ENCODE results near the gene AANAT. TPM values are rescaled to one million over a fixed set of nuclear protein-coding genes. Genes with fewer than 3 reads are reported as not detected.

Gene AANAT
- total RNA-seq, 1 experiment from 2014 or later: not detected

DNA sequence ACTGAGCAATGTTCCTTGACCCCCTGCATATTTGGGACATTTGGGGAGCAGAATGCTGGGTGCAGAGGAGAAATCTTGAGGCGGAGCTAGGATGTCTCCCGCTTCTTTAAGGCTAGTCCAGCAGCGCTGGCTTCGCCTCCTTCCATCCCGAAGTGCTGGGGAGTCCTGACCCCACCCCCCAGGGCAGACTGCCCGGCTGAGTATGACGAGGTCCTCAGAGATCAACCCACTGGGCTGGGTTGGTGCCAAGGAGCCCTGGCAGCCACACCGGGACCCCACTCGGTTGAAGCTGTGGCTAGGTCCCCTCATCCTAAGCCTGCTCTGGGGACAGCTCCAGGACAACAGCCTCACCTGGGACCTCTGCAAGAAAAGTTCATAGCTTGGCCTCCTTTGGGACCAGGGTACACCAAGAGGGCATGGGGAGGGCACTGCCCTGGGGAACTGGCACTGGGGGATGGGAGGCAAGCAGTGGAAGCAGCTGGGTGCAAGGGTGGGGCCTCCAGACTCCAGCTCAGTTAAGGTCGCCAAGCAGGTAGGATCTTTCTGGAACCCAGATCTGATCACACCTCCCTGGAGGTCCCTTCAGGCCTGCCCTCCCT, 22.8 kb downstream of the AANAT start:
- no peak for DNase-seq (ENCODE audit: low read depth)

GRCh38 chr17:76491271-76492122, 24.1 kb downstream of the AANAT start:
- DNase-seq (ENCODE audit: low read depth): no peak

GRCh38 chr17:76492123-76492988, 25.0 kb downstream of the AANAT start:
- DNase-seq (ENCODE audit: low read depth): no peak

DNA sequence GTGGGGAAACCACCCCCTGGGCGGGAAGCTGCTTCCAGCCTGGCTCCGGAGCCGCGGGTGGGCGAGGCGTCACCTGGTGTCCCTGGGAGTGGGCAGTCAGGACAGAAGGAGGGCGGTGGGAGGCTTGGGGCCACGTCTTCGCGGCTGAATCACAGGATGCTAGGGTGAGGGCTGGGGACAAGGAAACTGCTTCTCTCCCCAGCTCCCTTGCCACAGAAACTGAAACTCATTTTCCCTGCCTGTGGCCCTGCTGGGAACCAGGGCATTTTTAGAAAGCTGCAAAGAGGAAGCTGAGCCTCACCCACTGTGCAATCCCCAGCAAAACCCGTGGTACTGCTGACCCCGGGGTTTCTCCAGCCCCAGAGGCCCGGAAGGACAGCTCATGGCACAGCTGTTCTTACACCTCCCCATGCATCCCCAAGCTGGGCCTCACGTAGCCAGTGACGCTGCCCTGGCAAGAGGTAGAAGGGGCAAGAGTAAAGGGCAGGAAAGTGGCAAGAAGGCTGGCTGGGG, 25.6 kb downstream of the AANAT start:
- peak; percentile 83 for DNase-seq (ENCODE audit: low read depth)

DNA sequence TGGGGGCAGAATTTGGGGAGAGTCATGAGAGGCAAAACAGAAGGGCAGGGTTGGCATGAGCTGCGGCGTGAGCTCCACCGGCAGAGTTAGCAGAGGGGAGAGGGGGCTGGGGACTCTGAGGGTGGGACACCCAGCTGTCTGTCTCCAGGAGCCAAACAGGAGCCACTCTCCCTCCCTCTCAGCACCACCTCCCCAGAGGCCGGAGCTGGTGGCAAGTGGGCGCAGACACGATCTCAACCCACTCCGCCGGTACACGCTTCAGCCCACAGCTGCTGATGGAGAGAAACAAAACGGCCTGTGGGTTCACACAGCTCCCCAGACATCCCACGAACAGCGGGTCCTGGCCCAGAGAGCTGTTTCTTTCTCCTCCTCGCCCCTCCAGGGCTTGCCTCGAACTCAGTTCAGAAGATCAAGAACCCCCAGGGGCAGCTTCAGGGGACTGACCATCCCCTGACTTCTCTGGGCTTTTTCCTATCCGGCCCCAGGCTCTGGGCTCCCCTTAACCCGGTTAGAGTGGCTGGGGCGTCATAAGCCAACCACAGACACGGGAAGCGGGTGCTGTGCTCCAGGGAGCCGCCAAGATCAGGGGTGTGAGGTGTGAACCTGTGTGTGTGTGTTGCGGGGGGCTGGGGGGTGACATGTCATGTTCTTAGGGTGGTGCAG, 26.2 kb downstream of the AANAT start:
- no peak for DNase-seq (ENCODE audit: low read depth)

GRCh38 chr17:76495663-76496400, 28.4 kb downstream of the AANAT start:
- DNase-seq (ENCODE audit: low read depth): no peak

GRCh38 chr17:76496464-76496863, 29.1 kb downstream of the AANAT start:
- DNase-seq (ENCODE audit: low read depth): no peak

DNA sequence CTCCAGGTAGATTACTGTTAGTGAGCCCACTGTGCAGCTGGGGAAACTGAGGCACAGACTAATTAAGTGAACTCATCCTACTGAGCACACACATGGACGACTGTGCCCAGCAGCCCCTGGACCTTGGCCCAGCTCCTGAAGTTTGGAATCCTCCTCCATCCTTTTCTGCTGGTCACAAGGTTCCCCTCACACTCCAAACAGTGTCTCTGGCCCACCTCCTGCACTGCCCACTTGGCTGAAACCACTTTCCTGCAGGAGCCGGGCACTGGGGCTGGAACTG, 30.2 kb downstream of the AANAT start:
- DNase-seq (ENCODE audit: low read depth): no peak

DNA sequence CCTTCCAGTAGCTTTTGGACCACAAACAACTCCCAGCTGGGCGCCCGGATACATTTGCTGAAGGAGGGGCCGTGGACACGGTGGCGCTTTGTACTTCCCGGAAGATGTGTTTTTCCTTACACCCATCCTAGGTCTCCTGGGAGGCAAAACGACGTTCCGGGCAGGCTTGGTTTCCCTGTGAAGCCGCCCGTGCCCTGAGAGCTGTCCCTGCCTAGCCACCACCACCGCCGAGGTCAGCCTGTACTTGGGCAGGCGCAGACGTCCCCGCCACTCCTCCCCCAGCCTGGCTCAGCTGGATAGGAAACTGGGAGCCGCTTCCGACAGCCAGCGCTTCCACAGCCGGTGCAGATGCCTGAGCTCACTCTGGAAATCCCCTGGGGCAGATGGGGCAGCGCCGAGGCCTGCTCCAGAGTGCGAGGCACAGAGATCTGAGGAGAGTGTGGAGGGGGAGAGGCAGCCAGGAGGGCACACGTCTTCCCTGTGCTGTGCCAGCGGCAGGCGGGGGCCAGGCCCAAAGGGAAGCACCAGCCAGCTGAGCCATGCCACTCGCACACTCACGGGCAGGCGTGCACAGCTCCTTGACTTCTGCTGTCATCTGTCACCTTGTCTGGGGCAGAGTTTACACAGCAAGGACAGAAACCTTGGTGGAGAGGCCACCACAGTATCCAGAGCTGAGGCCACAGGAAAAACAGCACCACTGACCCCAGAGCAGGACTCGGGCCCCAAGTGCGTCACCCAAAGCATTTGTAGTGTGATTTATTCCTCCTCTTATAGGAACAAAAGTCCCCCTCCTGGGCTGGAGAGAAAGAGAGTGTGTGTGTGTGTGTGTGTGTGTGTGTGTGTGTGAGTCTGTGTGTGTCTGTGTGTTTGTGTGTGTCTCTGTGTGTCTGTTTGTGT, 30.8 kb downstream of the AANAT start:
- DNase-seq (ENCODE audit: low read depth): peak; percentile 96

GRCh38 chr17:76498876-76499251, 31.5 kb downstream of the AANAT start:
- DNase-seq (ENCODE audit: low read depth): no peak

- DNase-seq (ENCODE audit: low read depth): peak; percentile 72
Measured at GRCh38 chr17:76499267-76499667, 31.9 kb downstream of the AANAT start.

GRCh38 chr17:76500074-76500746, 32.8 kb downstream of the AANAT start:
- no peak for DNase-seq (ENCODE audit: low read depth)

- no peak for DNase-seq (ENCODE audit: low read depth)
Measured at GRCh38 chr17:76500747-76501017, 33.3 kb downstream of the AANAT start.

GRCh38 chr17:76501018-76501826, 33.8 kb downstream of the AANAT start, which contains the start of gene RHBDF2:
Gene RHBDF2 (minus strand): TSS chr17:76501423. CDS start chr17:76481524, 19,899 bp downstream.
- peak; percentile 85 for DNase-seq (ENCODE audit: low read depth)

DNA sequence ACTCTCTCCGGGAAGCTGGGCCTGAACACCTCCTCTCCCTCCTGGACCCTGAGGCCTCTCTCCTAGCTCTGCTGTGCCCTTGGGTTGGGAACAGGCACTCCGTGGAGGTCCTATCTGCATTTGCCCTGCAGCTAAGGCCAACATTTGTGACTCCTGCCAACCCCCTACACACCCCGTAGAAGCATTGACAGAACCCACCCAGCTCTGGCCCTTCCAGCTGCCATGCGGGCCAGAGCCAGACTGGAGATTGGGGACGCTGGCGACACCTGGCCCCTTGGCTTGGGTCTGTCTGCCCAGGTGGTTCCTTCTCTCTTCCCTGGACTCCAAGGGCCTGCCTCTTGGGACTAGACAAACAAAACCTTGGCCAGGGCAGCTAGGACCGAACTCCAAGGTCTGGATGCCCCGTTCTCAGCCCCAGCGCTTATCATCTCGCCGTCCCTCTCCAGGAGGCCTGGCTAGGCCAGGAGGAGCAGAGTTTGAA, 34.5 kb downstream of the AANAT start:
- DNase-seq (ENCODE audit: low read depth): no peak

DNA sequence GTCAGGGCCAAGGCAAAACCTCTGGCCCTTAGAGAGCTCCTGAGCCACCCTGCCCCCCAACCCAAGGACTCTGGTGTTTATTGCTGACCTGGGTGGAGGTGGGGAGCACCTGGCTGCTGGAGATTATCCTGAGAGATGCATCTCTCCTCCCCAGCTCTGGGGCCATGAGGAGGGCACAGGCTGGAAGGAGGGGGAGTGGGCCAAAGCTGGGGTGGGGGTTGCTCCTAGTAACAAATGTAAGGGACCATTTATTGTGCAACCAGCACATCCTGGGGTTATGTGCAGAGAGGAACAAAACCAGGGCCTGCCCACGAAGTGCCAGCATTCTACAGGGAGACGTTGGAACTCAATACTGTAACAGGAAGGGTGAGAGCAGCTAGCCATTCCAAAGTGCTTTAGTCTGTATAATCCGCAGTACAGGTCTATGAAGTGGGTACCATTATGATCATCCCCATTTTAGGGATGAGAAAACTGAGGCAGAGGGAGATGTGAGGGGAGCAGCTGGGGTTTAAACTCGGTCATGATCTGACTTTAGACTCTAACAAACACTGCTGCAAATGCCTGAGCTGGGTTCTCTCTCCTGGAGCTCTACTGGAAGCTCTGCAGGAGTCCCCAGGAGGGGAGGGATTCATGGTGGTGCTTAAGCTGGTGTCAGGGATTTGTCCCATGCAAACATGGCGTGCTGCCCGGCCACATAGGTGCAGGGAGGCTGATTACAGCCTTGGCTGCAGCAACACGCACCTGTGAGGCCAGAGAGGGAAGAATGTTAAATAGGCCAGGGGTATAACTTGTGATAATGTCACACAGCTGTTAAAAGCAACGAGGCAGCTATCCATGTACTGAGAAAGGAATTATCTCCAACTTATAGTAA, 35.2 kb downstream of the AANAT start:
- DNase-seq (ENCODE audit: low read depth): no peak

DNA sequence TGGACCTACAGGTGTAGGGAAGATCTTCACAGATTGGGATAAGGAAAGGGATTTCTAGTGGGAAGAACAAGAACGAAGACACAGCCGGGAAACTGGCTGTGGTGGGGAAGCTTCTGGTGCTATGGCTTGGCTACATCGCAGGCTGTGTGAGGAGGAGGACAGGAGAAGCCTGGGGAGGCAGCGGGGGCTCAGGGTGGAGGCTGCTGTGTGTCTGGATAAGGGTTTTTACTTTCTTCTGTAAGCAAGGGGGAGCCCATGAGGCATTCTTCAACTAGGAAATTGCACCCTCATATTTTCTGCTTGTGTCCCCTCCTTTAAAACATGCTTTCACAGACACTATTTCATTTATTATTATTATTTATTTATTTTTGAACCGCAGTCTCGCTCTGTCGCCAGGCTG, 36.7 kb downstream of the AANAT start:
- DNase-seq (ENCODE audit: low read depth): no peak
